A673 (cell line): ENCODE data around the gene DHX29. TPM values are rescaled to one million over a fixed set of nuclear protein-coding genes. Genes with fewer than 3 reads are reported as not detected.
A peak's percentile ranks its signal among the peaks of the same experiment; 100 is the strongest.

Experiments
- BruUV-seq: library from RNA; stranded (reverse); fragments of 400-500 nt; replicated peaks from 2 replicates; lab custom pipeline; 2021; lab: Mats Ljungman, UMichigan
- CTCF ChIA-PET: fragments of 300-600 bp; sonication (Branson Sonifier 250); formaldehyde crosslinking; loops from one replicate; lab custom pipeline; 2022; ENCODE audit warnings: antibody characterized with exemption; lab: Charles Lee
- POLR2A ChIA-PET: fragments of 300-600 bp; sonication (Branson Sonifier 250); formaldehyde crosslinking; loops from one replicate; lab custom pipeline; 2022; ENCODE audit warnings: antibody characterized with exemption; ENCODE audit not compliant: low non-redundant PET; lab: Charles Lee
- DNase-seq: peaks from one replicate; pipeline ENCODE4 v3.0.0-alpha.2; 2015; ENCODE audit warnings: low spot score
- H3K27ac ChIP-seq: fragments of 200-600 bp; sonication (generic); 2 replicates; pipeline ENCODE4 v1.5.1; 2016; ENCODE audit warnings: mixed run types, low read depth, mild to moderate bottlenecking, mixed read lengths, antibody characterized with exemption, low read length; ENCODE audit not compliant: poor library complexity, severe bottlenecking
- H3K27me3 ChIP-seq: fragments of 200-600 bp; sonication (generic); replicated peaks from 2 replicates; pipeline ENCODE4 v1.6.1; 2017; ENCODE audit warnings: mixed run types, low read depth, mild to moderate bottlenecking, mixed read lengths, antibody characterized with exemption, low read length; ENCODE audit not compliant: insufficient read depth, poor library complexity
- H3K36me3 ChIP-seq: fragments of 200-600 bp; sonication (generic); 2 replicates; pipeline ENCODE4 v1.6.1; 2016; ENCODE audit warnings: mixed run types, mild to moderate bottlenecking, mixed read lengths, antibody characterized with exemption, low read length; ENCODE audit not compliant: insufficient read depth, poor library complexity, severe bottlenecking
- H3K4me1 ChIP-seq: fragments of 200-600 bp; sonication (generic); 2 replicates; pipeline ENCODE4 v1.6.1; 2017; ENCODE audit warnings: mixed run types, mild to moderate bottlenecking, mixed read lengths, antibody characterized with exemption, low read length; ENCODE audit not compliant: insufficient read depth, poor library complexity, severe bottlenecking
- H3K4me3 ChIP-seq: fragments of 200-600 bp; sonication (generic); 2 replicates; pipeline ENCODE4 v1.5.1; 2016; ENCODE audit warnings: low read depth, mixed run types, mild to moderate bottlenecking, mixed read lengths, low read length; ENCODE audit not compliant: poor library complexity, severe bottlenecking
- H3K9me3 ChIP-seq: fragments of 200-600 bp; sonication (generic); 2 replicates; pipeline ENCODE4 v1.6.1; 2016; ENCODE audit warnings: mixed run types, low read depth, mild to moderate bottlenecking, mixed read lengths, antibody characterized with exemption, low read length; ENCODE audit not compliant: poor library complexity, severe bottlenecking
- CTCF ChIP-seq: fragments of 300-800, 200-600 bp; sonication (generic); conservative IDR thresholded peaks from 2 replicates; pipeline ENCODE4 v1.5.1; 2017; ENCODE audit warnings: low read depth, mild to moderate bottlenecking, antibody characterized with exemption, low read length, moderate library complexity, mixed read lengths
- EZH2 ChIP-seq: fragments of 200-600 bp; sonication (generic); IDR thresholded peaks from 2 replicates; pipeline ENCODE4 v1.6.1; 2017; ENCODE audit warnings: borderline replicate concordance, low read depth, mild to moderate bottlenecking, mixed read lengths, antibody characterized with exemption, low read length; ENCODE audit not compliant: poor library complexity, severe bottlenecking
- intact Hi-C: fragments of 100-400 bp; cut with micrococcal nuclease; formaldehyde crosslinking; loops from one replicate; pipeline ENCODE4 v1.10.0; 2022; ENCODE audit not compliant: unreplicated experiment
- total RNA-seq: library from RNA; stranded (reverse); gene quantifications from 2 replicates; pipeline ENCODE4 v1.2.3, GENCODE V29; 2021

The DHX29 gene
- total RNA-seq, 1 experiment from 2014 or later = 28.6 TPM

- Histone ChIP-seq H3K4me1 (peaks cover 18% of the 10 kb centered on the region), H3K4me3 (peak overlapping the region; percentile 64), H3K27me3 (peaks cover 19% of the 10 kb centered on the region), H3K36me3 (no peaks in the 10 kb centered on the region), H3K9me3 (no peaks in the 10 kb centered on the region), H3K27ac (no peak overlapping the region)
- peak; percentile 49 for DNase-seq
- no TSS peak for BruUV-seq
- TF ChIP-seq CTCF = no peak
- TF ChIP-seq EZH2 = no peak
- intact Hi-C loops = no loop called here
- ChIA-PET POLR2A (interaction anchor here (0.7 to 1.0 kb wide), 2 partner anchors 74 to 1675 kb away, joined by 3 to 4 read pairs; partner anchors contain the start of genes DHX29 and MTREX), CTCF (no interaction called here)
Measured at GRCh38 chr5:55234121-55234700, 73.3 kb downstream of the DHX29 start.

GRCh38 chr5:55232985-55233928 lies 74.2 kb downstream of the DHX29 start, which contains the start of gene CCNO:
TSS of gene CCNO (minus strand) at chr5:55233608. CDS start at chr5:55233523, 85 bp downstream.
- Histone ChIP-seq H3K36me3 (no peaks in the 10 kb centered on the region), H3K27ac (peak within 1 kb of the TSS; percentile 35), H3K4me1 (peaks cover 18% of the 10 kb centered on the region), H3K9me3 (no peaks in the 10 kb centered on the region), H3K4me3 (peak within 1 kb of the TSS; percentile 64), H3K27me3 (peaks cover 22% of the 10 kb centered on the region)
- DNase-seq = peak; percentile 95
- intact Hi-C loops = no loop called here
- BruUV-seq = no TSS peak
- ChIA-PET CTCF (interaction anchor here (0.6 kb wide), 1 partner anchor 49 kb away, joined by 3 read pairs; no protein-coding TSS in a partner anchor), POLR2A (interaction anchor here (0.7 kb wide), 1 partner anchor 1676 kb away, joined by 4 read pairs; no protein-coding TSS in a partner anchor)
- TF ChIP-seq CTCF (peak; percentile 24; the same call in 1 of the 2 replicates), EZH2 (no peak)

- Histone ChIP-seq H3K27me3 (peaks cover 22% of the 10 kb centered on the region), H3K4me3 (peak overlapping the region; percentile 64), H3K9me3 (no peaks in the 10 kb centered on the region), H3K27ac (no peak overlapping the region), H3K36me3 (no peaks in the 10 kb centered on the region), H3K4me1 (peaks cover 18% of the 10 kb centered on the region)
- intact Hi-C loops = no loop called here
- ChIA-PET POLR2A (interaction anchor here (0.6 kb wide), 2 partner anchors 47 to 182 kb away, joined by 3 read pairs; no protein-coding TSS in a partner anchor), CTCF (interaction anchor here (0.6 kb wide), 1 partner anchor 48 kb away, joined by 3 read pairs; no protein-coding TSS in a partner anchor)
- no TSS peak for BruUV-seq
- no peak for TF ChIP-seq EZH2
- no peak for TF ChIP-seq CTCF
- peak; percentile 52 for DNase-seq
Measured at GRCh38 chr5:55232271-55232984, 75.1 kb downstream of the DHX29 start.
